Measurements from ENCODE around the gene C6orf89. TPM values are rescaled to one million over a fixed set of nuclear protein-coding genes. Genes with fewer than 3 reads are reported as not detected.
A peak's percentile ranks its signal among the peaks of the same experiment; 100 is the strongest.

C6orf89 gene
- total RNA-seq, 2 donors from 2014 or later = 39.3 to 47.0 TPM

- Mint-ChIP-seq H3K4me1 (peaks cover 1% of the 10 kb centered on the region), H3K27me3 (no peaks in the 10 kb centered on the region), H3K27ac (no peak overlapping the region), H3K9me3 (no peaks in the 10 kb centered on the region), H3K4me3 (no peak overlapping the region), H3K36me3 (ENCODE audit: low read depth) (peaks cover 12% of the 10 kb centered on the region)
- ATAC-seq (replicated peaks) = no peak
Observed at GRCh38 chr6:36847991-36848390, 37.8 kb upstream of the C6orf89 start.

- Mint-ChIP-seq H3K4me1 (peaks cover 5% of the 10 kb centered on the region), H3K36me3 (ENCODE audit: low read depth) (peaks cover 21% of the 10 kb centered on the region), H3K4me3 (no peak overlapping the region), H3K27ac (no peak overlapping the region), H3K27me3 (no peaks in the 10 kb centered on the region), H3K9me3 (no peaks in the 10 kb centered on the region)
- ATAC-seq (replicated peaks) = no peak
Observed at GRCh38 chr6:36848658-36849441, 36.9 kb upstream of the C6orf89 start.

GRCh38 chr6:36850021-36850420, 35.7 kb upstream of the C6orf89 start:
- no peak overlapping the region for H3K27ac Mint-ChIP-seq
- H3K4me3 Mint-ChIP-seq = no peak overlapping the region
- peaks cover 5% of the 10 kb centered on the region for H3K4me1 Mint-ChIP-seq
- peaks cover 33% of the 10 kb centered on the region for H3K36me3 Mint-ChIP-seq (ENCODE audit: low read depth)
- no peaks in the 10 kb centered on the region for H3K27me3 Mint-ChIP-seq
- H3K9me3 Mint-ChIP-seq = no peaks in the 10 kb centered on the region
- ATAC-seq (replicated peaks) = no peak

- Mint-ChIP-seq H3K27ac (no peak overlapping the region), H3K4me3 (no peak overlapping the region)
- ATAC-seq (replicated peaks) = peak; percentile 29
Observed at GRCh38 chr6:36851149-36851614, 34.6 kb upstream of the C6orf89 start.

GRCh38 chr6:36851626-36852025, 34.1 kb upstream of the C6orf89 start:
- Mint-ChIP-seq H3K4me1 (peaks cover 5% of the 10 kb centered on the region), H3K27ac (no peak overlapping the region)

More at GRCh38 chr6:36851149-36851614, 34.6 kb upstream of the C6orf89 start:
- H3K36me3 Mint-ChIP-seq (ENCODE audit: low read depth) = peaks cover 44% of the 10 kb centered on the region
- no peaks in the 10 kb centered on the region for H3K9me3 Mint-ChIP-seq
- H3K27me3 Mint-ChIP-seq = no peaks in the 10 kb centered on the region
- H3K4me1 Mint-ChIP-seq = peaks cover 5% of the 10 kb centered on the region

GRCh38 chr6:36852481-36853147, 33.1 kb upstream of the C6orf89 start:
- Mint-ChIP-seq H3K27ac (peak overlapping the region; percentile 39), H3K4me1 (peaks cover 5% of the 10 kb centered on the region), H3K4me3 (no peak overlapping the region), H3K36me3 (ENCODE audit: low read depth) (peaks cover 59% of the 10 kb centered on the region), H3K9me3 (no peaks in the 10 kb centered on the region), H3K27me3 (no peaks in the 10 kb centered on the region)
- ATAC-seq (replicated peaks) = no peak

More at GRCh38 chr6:36851626-36852025, 34.1 kb upstream of the C6orf89 start:
- no peaks in the 10 kb centered on the region for H3K9me3 Mint-ChIP-seq
- H3K4me3 Mint-ChIP-seq = no peak overlapping the region
- H3K36me3 Mint-ChIP-seq (ENCODE audit: low read depth) = peaks cover 49% of the 10 kb centered on the region
- no peak for ATAC-seq (replicated peaks)
- H3K27me3 Mint-ChIP-seq = no peaks in the 10 kb centered on the region

GRCh38 chr6:36853325-36853724, 32.4 kb upstream of the C6orf89 start:
- Mint-ChIP-seq H3K4me1 (peaks cover 5% of the 10 kb centered on the region), H3K36me3 (ENCODE audit: low read depth) (peaks cover 66% of the 10 kb centered on the region), H3K27me3 (no peaks in the 10 kb centered on the region), H3K9me3 (no peaks in the 10 kb centered on the region), H3K4me3 (no peak overlapping the region), H3K27ac (peak overlapping the region; percentile 32)
- ATAC-seq (replicated peaks) = no peak

GRCh38 chr6:36855750-36856149, 30.0 kb upstream of the C6orf89 start:
- Mint-ChIP-seq H3K4me3 (no peak overlapping the region), H3K4me1 (peaks cover 9% of the 10 kb centered on the region), H3K27me3 (no peaks in the 10 kb centered on the region), H3K36me3 (ENCODE audit: low read depth) (peaks cover 85% of the 10 kb centered on the region), H3K27ac (no peak overlapping the region), H3K9me3 (no peaks in the 10 kb centered on the region)
- no peak for ATAC-seq (replicated peaks)

- ATAC-seq (replicated peaks) = no peak
- peaks cover 9% of the 10 kb centered on the region for H3K4me1 Mint-ChIP-seq
- H3K27me3 Mint-ChIP-seq = no peaks in the 10 kb centered on the region
- H3K36me3 Mint-ChIP-seq (ENCODE audit: low read depth) = peaks cover 85% of the 10 kb centered on the region
- no peak overlapping the region for H3K4me3 Mint-ChIP-seq
- no peak overlapping the region for H3K27ac Mint-ChIP-seq
- no peaks in the 10 kb centered on the region for H3K9me3 Mint-ChIP-seq
Observed at GRCh38 chr6:36856277-36856676, 29.5 kb upstream of the C6orf89 start.

- Mint-ChIP-seq H3K27ac (no peak overlapping the region), H3K4me1 (peaks cover 10% of the 10 kb centered on the region), H3K36me3 (ENCODE audit: low read depth) (peaks cover 96% of the 10 kb centered on the region), H3K4me3 (no peak overlapping the region), H3K9me3 (no peaks in the 10 kb centered on the region), H3K27me3 (no peaks in the 10 kb centered on the region)
- ATAC-seq (replicated peaks) = no peak
Observed at GRCh38 chr6:36857325-36857724, 28.4 kb upstream of the C6orf89 start.

GRCh38 chr6:36858407-36858981, 27.3 kb upstream of the C6orf89 start:
- H3K27ac Mint-ChIP-seq = peak overlapping the region; percentile 20
- H3K36me3 Mint-ChIP-seq (ENCODE audit: low read depth) = peaks cover 96% of the 10 kb centered on the region
- H3K27me3 Mint-ChIP-seq = no peaks in the 10 kb centered on the region
- H3K4me1 Mint-ChIP-seq = peaks cover 17% of the 10 kb centered on the region
- H3K4me3 Mint-ChIP-seq = no peak overlapping the region
- no peaks in the 10 kb centered on the region for H3K9me3 Mint-ChIP-seq
- ATAC-seq (replicated peaks) = no peak

- no peaks in the 10 kb centered on the region for H3K9me3 Mint-ChIP-seq
Observed at GRCh38 chr6:36860126-36860525, 25.6 kb upstream of the C6orf89 start.

GRCh38 chr6:36862164-36862847, 23.4 kb upstream of the C6orf89 start:
- Mint-ChIP-seq H3K27ac (peak overlapping the region; percentile 88), H3K4me3 (peak overlapping the region; percentile 59), H3K4me1 (peaks cover 41% of the 10 kb centered on the region), H3K27me3 (no peaks in the 10 kb centered on the region), H3K36me3 (ENCODE audit: low read depth) (peaks cover 96% of the 10 kb centered on the region), H3K9me3 (no peaks in the 10 kb centered on the region)
- peak; percentile 84 for ATAC-seq (replicated peaks)

More at GRCh38 chr6:36860126-36860525, 25.6 kb upstream of the C6orf89 start:
- ATAC-seq (replicated peaks) = no peak
- Mint-ChIP-seq H3K36me3 (ENCODE audit: low read depth) (peaks cover 96% of the 10 kb centered on the region), H3K27me3 (no peaks in the 10 kb centered on the region), H3K27ac (no peak overlapping the region), H3K4me3 (no peak overlapping the region), H3K4me1 (peaks cover 30% of the 10 kb centered on the region)

- no peaks in the 10 kb centered on the region for H3K9me3 Mint-ChIP-seq
- ATAC-seq (replicated peaks) = peak; percentile 15
- peak overlapping the region; percentile 59 for H3K4me3 Mint-ChIP-seq
- H3K4me1 Mint-ChIP-seq = peaks cover 47% of the 10 kb centered on the region
- H3K36me3 Mint-ChIP-seq (ENCODE audit: low read depth) = peaks cover 96% of the 10 kb centered on the region
- peak overlapping the region; percentile 88 for H3K27ac Mint-ChIP-seq
- no peaks in the 10 kb centered on the region for H3K27me3 Mint-ChIP-seq
Observed at GRCh38 chr6:36862848-36863382, 22.8 kb upstream of the C6orf89 start.
